Mucosa of descending colon (tissue), 3 donors: ENCODE data around the gene SLC2A1. TPM values are rescaled to one million over a fixed set of nuclear protein-coding genes. Genes with fewer than 3 reads are reported as not detected.
A peak's percentile ranks its signal among the peaks of the same experiment; 100 is the strongest.

Experiments
- ATAC-seq: fragments of 200-7000 bp; cut with Tn5 transposase; one replicate; pipeline ENCODE4 v1.9.1; 2020; ENCODE audit warnings: mild to moderate bottlenecking, moderate library complexity
- DNase-seq, 3 donors: peaks; one replicate each; pipeline ENCODE4 v3.0.0-alpha.2; 2020
- H3K36me3 ChIP-seq: fragments of 200-600 bp; one replicate; pipeline ENCODE4 v1.8.0; 2021; ENCODE audit warnings: low read depth, mild to moderate bottlenecking
- H3K4me1 ChIP-seq: fragments of 200-600 bp; one replicate; pipeline ENCODE4 v1.8.0; 2021; ENCODE audit warnings: low read depth, mild to moderate bottlenecking
- H3K4me3 ChIP-seq: fragments of 200-600 bp; one replicate; pipeline ENCODE4 v1.8.0; 2021; ENCODE audit warnings: mild to moderate bottlenecking
- H3K9me3 ChIP-seq: fragments of 200-600 bp; one replicate; pipeline ENCODE4 v1.8.0; 2021; ENCODE audit warnings: mild to moderate bottlenecking
- intact Hi-C, 2 donors: fragments of 100-400 bp; cut with DNase I in 1 of 2; cut with micrococcal nuclease in 1 of 2; formaldehyde crosslinking; loops; one replicate each; pipeline versions ENCODE4 v1.11.0 to v1.11.1; 2022; cut with DNase I, micrococcal nuclease
- total RNA-seq, 3 donors: library from RNA; stranded (reverse); fragmentation: NEBNext Ultra II Directional in 2 of 3; extraction: Animal tissue kit (Norgen Biotek cat#: 25700) in 2 of 3; gene quantifications; one replicate each; pipeline versions ENCODE4 v1.2.1 to v1.2.4, GENCODE V29; 2021 to 2023
- TF ChIP-seq, protein P1 (sequence below): fragments of 200-600 bp; IDR thresholded peaks from one replicate; pipeline ENCODE4 v1.8.0; 2022; ENCODE audit warnings: antibody characterized with exemption, mild to moderate bottlenecking
- donor health status: DM: no; HTN: no; CAD: no; lungs with moderate emphysema.
- donor health status: DM: no; HTN: no; CAD: no.
- donor health status: DM: no; HTN: yes; CAD: no.

SLC2A1 gene
- total RNA-seq, 3 donors from 2014 or later: 36.0 to 81.2 (median 74.3) TPM

DNA sequence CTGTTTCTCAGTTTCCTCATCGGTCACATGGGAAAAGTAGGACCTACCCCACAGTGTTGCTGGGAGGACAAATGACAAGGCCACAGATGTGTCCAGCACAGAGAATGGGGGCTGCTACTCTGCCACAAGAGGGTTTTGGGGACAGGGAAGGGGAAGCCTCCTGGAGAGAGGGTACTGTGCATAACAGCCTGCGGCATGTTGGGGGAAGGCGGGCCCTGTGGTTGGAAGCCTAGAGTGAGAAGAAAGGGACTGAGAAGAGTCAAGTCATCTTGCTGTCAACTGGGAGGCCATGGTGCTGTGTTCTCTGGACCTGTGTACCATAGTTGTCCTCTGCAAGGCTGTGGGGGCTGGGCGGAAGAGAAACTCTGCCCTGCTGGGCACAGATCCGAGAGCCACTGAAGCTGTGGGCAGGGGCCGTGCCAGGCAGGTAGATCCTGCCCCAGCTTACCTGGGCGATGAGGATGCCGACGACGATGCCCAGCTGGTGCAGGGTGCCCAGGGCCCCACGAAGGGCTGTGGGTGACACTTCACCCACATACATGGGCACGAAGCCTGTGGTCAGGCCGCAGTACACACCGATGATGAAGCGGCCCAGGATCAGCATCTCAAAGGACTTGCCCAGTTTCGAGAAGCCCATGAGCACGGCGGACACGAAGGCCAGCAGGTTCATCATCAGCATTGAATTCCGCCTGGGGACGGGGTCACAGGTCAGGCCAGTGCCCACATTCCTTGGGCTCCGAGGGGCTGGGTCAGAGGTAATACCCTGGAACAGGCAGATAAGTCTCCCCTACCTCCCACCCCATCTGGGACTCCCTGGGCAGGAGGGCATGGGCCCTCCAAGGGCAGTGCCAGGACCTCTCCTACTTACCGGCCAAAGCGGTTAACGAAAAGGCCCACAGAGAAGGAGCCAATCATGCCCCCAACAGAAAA lies 28.2 kb downstream of the SLC2A1 start:
- H3K36me3 ChIP-seq: peaks cover 7% of the 10 kb centered on the region
- no peak overlapping the region for H3K4me3 ChIP-seq
- TF ChIP-seq, protein P1, sequence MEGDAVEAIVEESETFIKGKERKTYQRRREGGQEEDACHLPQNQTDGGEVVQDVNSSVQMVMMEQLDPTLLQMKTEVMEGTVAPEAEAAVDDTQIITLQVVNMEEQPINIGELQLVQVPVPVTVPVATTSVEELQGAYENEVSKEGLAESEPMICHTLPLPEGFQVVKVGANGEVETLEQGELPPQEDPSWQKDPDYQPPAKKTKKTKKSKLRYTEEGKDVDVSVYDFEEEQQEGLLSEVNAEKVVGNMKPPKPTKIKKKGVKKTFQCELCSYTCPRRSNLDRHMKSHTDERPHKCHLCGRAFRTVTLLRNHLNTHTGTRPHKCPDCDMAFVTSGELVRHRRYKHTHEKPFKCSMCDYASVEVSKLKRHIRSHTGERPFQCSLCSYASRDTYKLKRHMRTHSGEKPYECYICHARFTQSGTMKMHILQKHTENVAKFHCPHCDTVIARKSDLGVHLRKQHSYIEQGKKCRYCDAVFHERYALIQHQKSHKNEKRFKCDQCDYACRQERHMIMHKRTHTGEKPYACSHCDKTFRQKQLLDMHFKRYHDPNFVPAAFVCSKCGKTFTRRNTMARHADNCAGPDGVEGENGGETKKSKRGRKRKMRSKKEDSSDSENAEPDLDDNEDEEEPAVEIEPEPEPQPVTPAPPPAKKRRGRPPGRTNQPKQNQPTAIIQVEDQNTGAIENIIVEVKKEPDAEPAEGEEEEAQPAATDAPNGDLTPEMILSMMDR: no peak
- H3K9me3 ChIP-seq: no peaks in the 10 kb centered on the region
- intact Hi-C loops: no loop called here
- ATAC-seq: no peak
- H3K4me1 ChIP-seq: peaks cover 33% of the 10 kb centered on the region
- DNase-seq: peak in 2 of 3 donors; percentile 14 to 45

DNA sequence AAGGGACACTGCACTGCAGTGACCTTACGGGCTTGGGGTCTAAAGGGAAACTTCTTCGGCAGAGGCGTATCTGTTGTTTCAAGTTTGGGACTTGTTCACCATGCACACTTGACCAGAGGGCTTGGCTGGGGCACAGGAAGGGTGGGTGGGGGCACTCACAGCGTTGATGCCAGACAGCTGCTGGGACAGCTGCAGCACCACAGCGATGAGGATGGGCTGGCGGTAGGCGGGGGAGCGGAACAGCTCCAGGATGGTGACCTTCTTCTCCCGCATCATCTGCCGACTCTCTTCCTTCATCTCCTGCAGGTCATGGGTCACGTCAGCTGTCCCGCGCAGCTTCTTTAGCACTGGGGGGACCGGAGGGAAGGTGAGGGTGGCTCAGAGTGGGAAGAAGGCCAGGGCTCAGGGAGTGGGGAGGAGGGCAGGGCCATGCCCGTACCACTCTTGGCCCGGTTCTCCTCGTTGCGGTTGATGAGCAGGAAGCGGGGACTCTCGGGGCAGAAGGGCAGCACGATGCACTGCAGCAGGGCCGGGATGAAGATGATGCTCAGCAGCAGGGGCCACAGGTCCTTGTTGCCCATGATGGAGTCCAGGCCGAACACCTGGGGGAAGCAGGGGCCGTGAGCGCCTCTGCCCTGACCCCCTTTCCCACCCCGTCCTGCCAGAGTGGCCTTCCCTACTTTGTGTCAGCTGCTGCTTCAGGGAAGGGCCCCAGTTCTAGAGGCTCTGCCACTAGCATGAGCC lies 29.1 kb downstream of the SLC2A1 start:
- ATAC-seq (no peak), DNase-seq (peak in 2 of 3 donors; percentile 2 to 30)
- Histone ChIP-seq H3K4me1 (peaks cover 33% of the 10 kb centered on the region), H3K36me3 (peaks cover 7% of the 10 kb centered on the region), H3K9me3 (no peaks in the 10 kb centered on the region), H3K4me3 (no peak overlapping the region)
- TF ChIP-seq, protein P1: no peak
- intact Hi-C loops: no loop called here

GRCh38 chr1:42928859-42929258 lies 29.8 kb downstream of the SLC2A1 start:
- DNase-seq (peak in 1 of 3 donors; percentile 25), ATAC-seq (no peak)
- H3K4me3 ChIP-seq: no peak overlapping the region
- TF ChIP-seq, protein P1: no peak
- intact Hi-C loops: no loop called here
- H3K4me1 ChIP-seq: peaks cover 26% of the 10 kb centered on the region
- H3K36me3 ChIP-seq: peaks cover 7% of the 10 kb centered on the region
- no peaks in the 10 kb centered on the region for H3K9me3 ChIP-seq

DNA sequence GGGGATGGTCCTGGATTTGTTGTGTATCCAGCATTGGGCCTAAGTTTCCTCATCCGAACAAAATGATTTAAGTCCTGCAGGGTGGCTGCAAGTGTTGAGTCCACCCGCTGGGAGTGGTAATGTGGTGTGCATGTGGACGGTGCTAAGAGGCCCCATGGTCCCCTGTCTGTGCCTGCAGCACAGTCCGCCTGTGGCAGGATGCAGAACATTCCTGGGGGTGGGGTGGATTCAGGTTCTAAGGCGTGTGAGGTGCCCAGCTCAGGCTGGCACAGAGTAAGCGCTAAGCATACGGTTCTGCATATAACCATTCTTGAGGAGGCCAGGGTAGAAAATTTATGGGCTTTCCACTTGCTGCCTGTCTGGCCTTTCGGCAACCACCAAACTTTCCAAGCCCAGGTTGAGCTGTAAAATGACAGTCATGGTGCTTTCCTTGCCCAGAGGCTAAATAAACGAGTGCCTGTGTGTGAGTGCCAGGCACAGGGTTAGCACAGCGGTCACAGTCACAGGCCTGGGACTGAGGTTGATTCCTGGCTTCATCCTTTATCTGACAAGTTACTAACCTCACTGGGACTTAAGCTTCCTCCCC lies 30.7 kb downstream of the SLC2A1 start:
- ATAC-seq (no peak), DNase-seq (peak in 1 of 3 donors; percentile 32)
- no peaks in the 10 kb centered on the region for H3K9me3 ChIP-seq
- TF ChIP-seq, protein P1: no peak
- no peak overlapping the region for H3K4me3 ChIP-seq
- H3K36me3 ChIP-seq: peaks cover 7% of the 10 kb centered on the region
- intact Hi-C loops: no loop called here
- H3K4me1 ChIP-seq: peaks cover 23% of the 10 kb centered on the region

DNA sequence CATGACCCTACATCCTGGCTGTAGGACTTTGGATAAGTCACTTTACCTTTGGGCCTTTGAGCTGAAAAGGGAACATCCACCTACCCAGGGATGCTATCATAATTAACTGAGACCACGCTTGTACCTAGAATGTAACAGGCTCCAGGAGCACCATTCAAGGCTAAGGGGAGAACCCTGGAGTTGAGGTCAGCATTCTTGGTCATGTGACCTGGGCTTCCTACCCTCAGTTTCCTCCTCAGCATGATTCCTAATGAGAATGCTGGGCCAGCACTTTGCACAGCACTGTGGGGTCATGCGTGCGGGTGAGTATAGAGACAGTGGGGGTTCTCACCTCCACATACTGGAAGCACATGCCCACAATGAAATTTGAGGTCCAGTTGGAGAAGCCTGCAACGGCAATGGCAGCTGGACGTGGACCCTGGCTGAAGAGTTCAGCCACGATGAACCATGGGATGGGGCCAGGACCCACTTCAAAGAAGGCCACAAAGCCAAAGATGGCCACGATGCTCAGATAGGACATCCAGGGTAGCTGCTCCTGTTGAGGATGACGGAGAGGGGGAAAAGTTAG lies 31.3 kb downstream of the SLC2A1 start:
- H3K4me1 ChIP-seq: peaks cover 16% of the 10 kb centered on the region
- H3K9me3 ChIP-seq: no peaks in the 10 kb centered on the region
- DNase-seq: peak in 2 of 3 donors; percentile 13 to 31
- intact Hi-C loops: no loop called here
- no peak overlapping the region for H3K4me3 ChIP-seq
- TF ChIP-seq, protein P1: no peak
- ATAC-seq: no peak
- H3K36me3 ChIP-seq: peaks cover 7% of the 10 kb centered on the region
